Frontal cortex (tissue), 4 donors: ENCODE results near the gene MAN2C1. TPM values are rescaled to one million over a fixed set of nuclear protein-coding genes. Genes with fewer than 3 reads are reported as not detected.
"Not testable (repeated sequence)": the region's sequence is repeated elsewhere in the genome, so short reads cannot be mapped to it uniquely, and the experiment has no call there.

Experiments
- DNase-seq, 2 donors: peaks; one replicate each; pipeline ENCODE4 v3.0.0; 2012; ENCODE audit warnings: low spot score in 2 of 2
- FAIRE-seq: peaks from 2 replicates; lab custom pipeline; 2012; peaks lifted over from hg19 to GRCh38; lab: Jason Lieb, UNC
- total RNA-seq: library from RNA; depleted of rRNA; stranded (reverse); fragments of >200 nt; gene quantifications from one replicate; pipeline ENCODE4 v1.2.3, GENCODE V29; 2014
- donor health status: control.
- donor health status: control.
- donor health status: control.

The MAN2C1 gene
- total RNA-seq, 1 donor from 2014 or later, result 58.7 TPM

DNA sequence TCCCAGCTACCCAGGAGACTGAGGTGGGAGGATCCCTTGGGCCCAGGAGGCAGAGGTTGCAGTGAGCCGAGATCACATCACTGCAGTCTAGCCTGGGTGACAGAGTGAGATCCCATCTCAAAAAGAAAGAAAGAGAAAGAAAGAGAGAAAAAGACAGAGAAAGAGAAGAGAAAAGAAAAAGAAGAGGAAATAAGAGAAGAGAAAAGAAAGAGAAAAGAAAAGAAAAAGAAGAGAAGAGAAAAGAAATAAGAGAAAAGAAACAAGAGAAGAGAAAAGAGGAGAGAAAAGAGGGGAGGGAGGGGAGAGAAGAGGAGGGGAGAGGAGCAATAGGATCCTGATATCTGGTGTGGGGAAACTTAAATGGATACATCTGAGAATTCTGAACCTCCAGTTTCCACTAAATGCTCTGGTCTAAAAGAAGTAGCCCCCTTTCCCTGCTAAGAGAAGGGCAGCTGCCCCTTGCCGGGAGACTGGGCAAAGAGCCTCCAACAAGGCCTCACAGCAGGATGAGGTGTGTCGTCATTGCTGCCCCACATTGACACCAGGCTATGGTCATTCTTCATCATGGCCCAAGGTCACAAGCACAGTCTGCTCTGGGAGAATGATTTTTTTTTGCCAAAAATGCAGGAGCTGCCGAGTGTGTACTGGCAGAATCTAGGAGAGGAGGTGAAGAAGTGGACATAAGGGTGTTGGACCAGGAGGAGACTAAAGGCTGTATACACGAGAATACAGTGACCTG, 53.7 kb downstream of the MAN2C1 start:
- FAIRE-seq (no peak), DNase-seq (no peak)

DNA sequence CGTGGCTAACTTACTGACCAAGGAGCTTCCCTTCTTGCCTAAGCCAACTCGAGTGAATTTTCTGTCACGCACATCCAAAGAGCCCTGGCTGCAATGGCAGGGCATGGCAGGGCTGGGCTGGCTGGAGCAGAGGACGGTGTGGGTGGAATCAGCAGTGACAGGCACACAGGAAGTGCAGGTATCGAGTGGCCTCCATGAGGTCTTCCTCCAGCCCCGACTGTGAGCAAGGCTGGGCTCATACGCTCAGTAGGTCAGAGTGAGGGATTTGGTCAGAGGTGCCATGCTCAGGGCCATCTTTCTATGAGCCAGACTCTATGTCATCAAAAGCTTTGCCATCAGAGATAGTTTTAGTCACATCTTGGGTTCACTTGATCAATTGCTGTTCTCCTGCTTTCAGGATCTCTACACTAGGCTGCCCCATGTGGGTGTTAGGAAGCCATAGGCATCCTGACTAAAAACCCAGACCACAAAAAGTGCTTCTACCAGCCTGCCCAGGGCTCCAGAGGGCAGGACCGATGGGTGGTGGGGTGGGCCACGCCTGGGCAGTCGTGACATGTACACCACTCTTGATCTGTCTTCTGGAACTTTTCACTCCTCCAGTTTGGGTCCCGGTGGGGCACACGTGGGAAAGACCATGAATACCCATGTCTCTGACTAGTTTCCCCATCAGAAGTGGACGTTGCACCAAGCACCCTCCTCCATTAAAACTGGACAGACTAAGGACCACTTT, 55.1 kb downstream of the MAN2C1 start:
- FAIRE-seq (no peak), DNase-seq (no peak)

GRCh38 chr15:75312548-75312947, 55.9 kb downstream of the MAN2C1 start:
- not testable (repeated sequence) for FAIRE-seq, DNase-seq

- no peak for DNase-seq
- no peak for FAIRE-seq
Measured at GRCh38 chr15:75309711-75310110, 58.7 kb downstream of the MAN2C1 start.

DNA sequence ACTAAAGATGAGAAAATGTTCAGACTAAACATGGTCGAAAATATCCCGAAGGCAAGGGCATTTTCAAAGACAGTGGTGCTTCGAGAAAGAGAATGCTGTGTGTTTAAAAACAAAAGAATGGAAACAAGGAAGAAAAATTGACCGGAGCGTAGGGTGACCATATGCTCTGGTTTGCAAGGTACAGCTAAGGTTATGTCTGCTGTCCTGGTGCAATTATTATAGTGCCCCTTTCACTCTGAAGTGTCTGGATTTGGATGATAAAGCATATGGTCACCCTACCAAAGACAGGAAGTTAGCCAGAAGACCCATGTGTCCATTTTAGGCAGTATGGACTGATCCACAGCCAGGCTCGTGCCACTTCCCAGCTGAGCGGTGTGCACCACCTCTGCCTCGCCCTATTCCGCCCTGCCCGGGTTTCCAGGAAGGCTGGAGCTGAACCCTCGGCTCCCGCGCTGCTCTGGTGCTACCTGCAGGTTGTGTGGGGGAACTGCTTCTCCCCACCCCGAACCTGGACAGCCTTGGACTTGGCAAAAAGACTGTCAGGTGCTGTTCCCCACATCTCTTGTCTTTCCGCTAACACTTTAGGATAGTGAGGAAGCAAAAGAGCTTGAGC, 60.5 kb downstream of the MAN2C1 start:
- no peak for FAIRE-seq
- DNase-seq, result no peak

DNA sequence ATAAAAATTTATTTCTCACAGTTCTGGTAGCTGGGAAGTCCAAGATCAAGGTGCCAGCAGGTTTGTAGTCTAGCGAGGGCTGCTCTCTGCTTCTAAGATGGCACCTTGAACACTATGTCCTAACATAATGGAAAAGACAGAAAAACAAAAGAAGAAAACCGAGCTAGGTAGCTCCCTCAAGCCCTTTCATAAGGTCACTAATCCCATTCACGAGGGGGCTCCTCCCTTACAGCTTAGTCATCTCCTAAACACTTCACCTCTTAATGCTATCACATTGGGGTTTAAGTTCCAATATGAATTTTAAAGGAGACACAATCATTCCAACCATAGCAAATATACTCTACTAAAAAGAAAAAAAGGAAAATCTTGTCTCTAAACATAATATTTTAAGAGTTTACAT, 62.2 kb downstream of the MAN2C1 start:
- DNase-seq (no peak), FAIRE-seq (no peak)

Other genes starting within 250 kb of the MAN2C1 start
- gene C15orf39, start 166.7 kb downstream of the MAN2C1 start, total RNA-seq, result 0.41 TPM
- not detected for gene GOLGA6C, start 110.3 kb downstream of the MAN2C1 start, total RNA-seq
- not detected for gene GOLGA6D, start 85.8 kb downstream of the MAN2C1 start, total RNA-seq
- gene COMMD4, start 32.5 kb downstream of the MAN2C1 start, total RNA-seq, result 21.2 TPM
- 21.6 TPM for gene NEIL1, start 21.6 kb downstream of the MAN2C1 start, total RNA-seq
- 24.9 TPM for gene SIN3A, start 83.1 kb upstream of the MAN2C1 start, total RNA-seq
- 24.9 TPM for gene PTPN9, start 210.7 kb upstream of the MAN2C1 start, total RNA-seq